ENCODE results near the gene RAC3.
"Not testable (repeated sequence)": the region's sequence is repeated elsewhere in the genome, so short reads cannot be mapped to it uniquely, and the experiment has no call there.

RAC3 gene

DNA sequence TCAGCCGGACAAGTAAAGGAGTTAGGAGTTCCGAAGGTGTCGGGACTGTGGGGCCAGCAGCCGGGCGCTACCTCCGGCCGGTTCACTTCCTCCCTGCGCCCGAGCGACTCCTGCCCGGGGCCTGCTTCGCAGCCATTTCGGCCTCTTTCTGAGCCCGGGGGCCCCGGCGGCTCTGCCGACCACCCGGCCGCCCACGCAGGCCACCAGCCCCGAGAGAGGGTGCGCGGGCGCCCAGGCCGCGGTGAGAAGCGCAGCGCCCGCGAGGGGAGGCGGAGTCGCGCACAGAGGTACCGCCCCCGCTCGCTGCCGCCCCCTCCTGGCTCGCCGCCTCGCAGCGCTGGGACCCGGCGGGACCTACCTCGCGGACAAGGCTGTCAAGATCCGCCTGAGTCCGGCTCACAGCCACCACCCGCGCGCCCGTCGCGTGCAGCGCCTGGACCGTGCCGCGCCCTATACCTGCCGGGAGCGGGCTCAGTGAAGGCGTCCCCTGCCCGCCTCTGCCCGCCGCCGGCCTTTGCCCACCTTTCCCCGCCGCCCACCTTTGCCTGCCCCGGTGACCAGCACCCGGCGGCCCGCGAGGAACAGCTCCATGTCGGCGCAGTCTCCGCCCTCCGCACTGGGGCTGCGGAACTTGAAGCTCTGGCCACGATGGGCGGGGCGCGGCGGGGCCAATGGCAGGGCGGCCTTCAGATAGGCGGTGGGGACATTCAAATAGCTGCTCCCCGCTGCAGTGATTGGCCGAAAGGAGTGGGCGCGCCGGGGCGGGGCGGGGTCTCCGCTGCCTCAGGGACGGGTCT is 5.8 kb downstream of the RAC3 start, which contains the start of gene DCXR:
DCXR (minus strand) TSS at position 606 of the 797 bp plus-strand sequence; CDS start at position 591, 15 bp downstream.
- Histone ChIP-seq H3K4me3 (ENCODE audit: insufficient read depth, low read length, poor library complexity, severe bottlenecking) (peak within 1 kb of the TSS; percentile 94), H3K79me2 (ENCODE audit: insufficient read depth, low read length) (peaks cover 11% of the 10 kb centered on the region), H3K27me3 (ENCODE audit: low read length) (no peaks in the 10 kb centered on the region), H3F3A (ENCODE audit: insufficient read depth) (peaks cover 9% of the 10 kb centered on the region; the same call in 1 of the 2 replicates), H3K4me2 (ENCODE audit: low read depth, low read length, poor library complexity, severe bottlenecking) (peak within 1 kb of the TSS; percentile 96), H3K36me3 (ENCODE audit: low read length) (no peaks in the 10 kb centered on the region), H3K9me3 (ENCODE audit: insufficient read depth, low read length) (no peaks in the 10 kb centered on the region), H4K20me1 (ENCODE audit: low read depth, low read length) (peaks cover 4% of the 10 kb centered on the region; the same call in 1 of the 2 replicates), H3K27ac (ENCODE audit: low read depth, low read length) (peak within 1 kb of the TSS; percentile 55), H3K9me2 (replicated peaks; ENCODE audit: insufficient read depth, low read length) (no peaks in the 10 kb centered on the region), H2AFZ (ENCODE audit: low read depth, low read length, severe bottlenecking) (peak within 1 kb of the TSS; percentile 87), H3K9ac (ENCODE audit: low read length) (peak within 1 kb of the TSS; percentile 92)
- TF ChIP-seq, protein P1, sequence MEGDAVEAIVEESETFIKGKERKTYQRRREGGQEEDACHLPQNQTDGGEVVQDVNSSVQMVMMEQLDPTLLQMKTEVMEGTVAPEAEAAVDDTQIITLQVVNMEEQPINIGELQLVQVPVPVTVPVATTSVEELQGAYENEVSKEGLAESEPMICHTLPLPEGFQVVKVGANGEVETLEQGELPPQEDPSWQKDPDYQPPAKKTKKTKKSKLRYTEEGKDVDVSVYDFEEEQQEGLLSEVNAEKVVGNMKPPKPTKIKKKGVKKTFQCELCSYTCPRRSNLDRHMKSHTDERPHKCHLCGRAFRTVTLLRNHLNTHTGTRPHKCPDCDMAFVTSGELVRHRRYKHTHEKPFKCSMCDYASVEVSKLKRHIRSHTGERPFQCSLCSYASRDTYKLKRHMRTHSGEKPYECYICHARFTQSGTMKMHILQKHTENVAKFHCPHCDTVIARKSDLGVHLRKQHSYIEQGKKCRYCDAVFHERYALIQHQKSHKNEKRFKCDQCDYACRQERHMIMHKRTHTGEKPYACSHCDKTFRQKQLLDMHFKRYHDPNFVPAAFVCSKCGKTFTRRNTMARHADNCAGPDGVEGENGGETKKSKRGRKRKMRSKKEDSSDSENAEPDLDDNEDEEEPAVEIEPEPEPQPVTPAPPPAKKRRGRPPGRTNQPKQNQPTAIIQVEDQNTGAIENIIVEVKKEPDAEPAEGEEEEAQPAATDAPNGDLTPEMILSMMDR (IDR thresholded peaks at IDR 0.05; ENCODE audit: insufficient read depth, low read length, poor library complexity, severe bottlenecking) = peak; percentile 49
- TF ChIP-seq EZH2phosphoT487 (conservative IDR thresholded peaks at IDR 0.05; ENCODE audit: low read length) = no peak

DNA sequence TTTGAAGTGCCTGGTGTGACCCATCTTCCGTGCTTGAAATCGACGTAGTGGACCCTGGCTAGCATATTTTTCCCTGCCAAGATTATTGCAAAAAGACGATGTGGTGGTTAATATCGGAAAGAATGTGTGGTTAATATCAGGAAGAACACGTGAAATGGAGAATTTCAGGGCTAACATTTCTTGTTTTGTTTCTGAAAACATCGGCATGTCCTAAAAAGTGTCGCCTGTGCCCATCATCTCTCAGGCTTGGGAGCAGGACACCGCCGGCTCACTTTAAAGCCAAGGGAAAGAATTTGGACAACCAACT is 6.4 kb downstream of the RAC3 start:
- Histone ChIP-seq H3K9me3 (ENCODE audit: insufficient read depth, low read length) (no peaks in the 10 kb centered on the region), H3K9me2 (replicated peaks; ENCODE audit: insufficient read depth, low read length) (no peaks in the 10 kb centered on the region), H2AFZ (ENCODE audit: low read depth, low read length, severe bottlenecking) (peak overlapping the region; percentile 87), H3K4me2 (ENCODE audit: low read depth, low read length, poor library complexity, severe bottlenecking) (peak overlapping the region; percentile 96), H3K36me3 (ENCODE audit: low read length) (no peaks in the 10 kb centered on the region), H3K9ac (ENCODE audit: low read length) (peak overlapping the region; percentile 92), H3F3A (ENCODE audit: insufficient read depth) (peaks cover 9% of the 10 kb centered on the region; the same call in 1 of the 2 replicates), H3K4me3 (ENCODE audit: insufficient read depth, low read length, poor library complexity, severe bottlenecking) (peak overlapping the region; percentile 42), H3K27me3 (ENCODE audit: low read length) (no peaks in the 10 kb centered on the region), H3K27ac (ENCODE audit: low read depth, low read length) (no peak overlapping the region), H3K79me2 (ENCODE audit: insufficient read depth, low read length) (peaks cover 11% of the 10 kb centered on the region), H4K20me1 (ENCODE audit: low read depth, low read length) (peaks cover 4% of the 10 kb centered on the region; the same call in 1 of the 2 replicates)
- no peak for TF ChIP-seq EZH2phosphoT487 (conservative IDR thresholded peaks at IDR 0.05; ENCODE audit: low read length)
- TF ChIP-seq, protein P1 (IDR thresholded peaks at IDR 0.05; ENCODE audit: insufficient read depth, low read length, poor library complexity, severe bottlenecking) = no peak

DNA sequence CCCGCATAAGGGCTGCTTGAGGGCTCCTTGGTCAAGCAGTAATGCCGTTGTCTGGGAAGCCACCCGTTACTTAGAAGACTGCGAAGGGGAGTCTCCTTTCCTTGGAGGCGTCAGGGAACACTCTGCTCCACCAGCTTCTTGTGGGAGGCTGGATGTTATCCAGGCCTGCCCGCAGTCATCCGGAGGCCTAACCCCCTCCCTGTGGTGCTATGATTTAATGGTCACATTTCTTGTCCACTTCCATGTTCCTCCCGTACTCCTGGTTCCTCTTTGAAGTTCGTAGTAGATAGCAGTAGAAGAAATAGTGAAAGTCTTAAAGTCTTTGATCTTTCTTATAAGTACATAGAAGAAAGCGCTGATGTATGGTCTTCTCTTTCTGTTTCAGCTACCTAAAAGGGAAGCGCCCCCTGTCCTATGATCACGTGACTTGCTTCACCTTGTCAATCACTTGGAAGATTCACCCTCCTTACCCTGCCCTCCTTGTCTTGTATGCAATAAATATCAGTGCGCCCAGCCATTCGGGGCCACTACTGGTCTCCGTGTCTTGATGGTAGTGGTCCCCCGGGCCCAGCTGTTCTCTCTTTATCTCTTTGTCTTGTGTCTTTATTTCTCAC is 7.4 kb downstream of the RAC3 start:
- not testable (repeated sequence) for H3K27me3 ChIP-seq (ENCODE audit: low read length); H3K9me2 ChIP-seq (replicated peaks; ENCODE audit: insufficient read depth, low read length); H3K4me2 ChIP-seq (ENCODE audit: low read depth, low read length, poor library complexity, severe bottlenecking); H3K27ac ChIP-seq (ENCODE audit: low read depth, low read length); H3F3A ChIP-seq (ENCODE audit: insufficient read depth); H3K9ac ChIP-seq (ENCODE audit: low read length); H4K20me1 ChIP-seq (ENCODE audit: low read depth, low read length); H3K9me3 ChIP-seq (ENCODE audit: insufficient read depth, low read length); H2AFZ ChIP-seq (ENCODE audit: low read depth, low read length, severe bottlenecking); H3K4me3 ChIP-seq (ENCODE audit: insufficient read depth, low read length, poor library complexity, severe bottlenecking); H3K36me3 ChIP-seq (ENCODE audit: low read length)
- peaks cover 11% of the 10 kb centered on the region for H3K79me2 ChIP-seq (ENCODE audit: insufficient read depth, low read length)
